GM12872 (cell line): ENCODE results near the gene BMERB1.

ENCODE experiments used
- TF ChIP-seq, protein P1 (sequence below): IDR thresholded peaks from 3 replicates; pipeline ENCODE4 v1.5.1; 2011; ENCODE audit warnings: low read depth, mild to moderate bottlenecking, low read length, moderate library complexity; ENCODE audit not compliant: insufficient read depth

Gene BMERB1

DNA sequence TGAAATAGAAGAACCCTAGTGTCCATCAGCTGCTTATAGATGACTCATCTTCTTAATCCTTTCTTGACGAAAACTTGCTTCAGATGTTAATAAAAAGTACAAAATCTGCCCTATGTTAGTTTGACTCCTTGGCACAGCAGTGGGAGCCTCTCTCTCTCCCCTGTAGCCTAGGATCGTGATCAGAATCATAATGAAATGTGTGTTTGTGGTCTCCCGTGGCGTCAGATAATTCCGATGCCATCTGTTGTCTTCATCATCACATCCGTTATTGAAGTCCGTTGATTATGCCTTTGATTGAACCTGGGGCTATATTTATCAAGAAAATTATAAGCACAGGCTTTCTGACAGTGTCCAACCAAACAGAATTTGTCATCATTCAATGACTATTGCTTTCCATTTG, 102.5 kb downstream of the BMERB1 start:
- TF ChIP-seq, protein P1, sequence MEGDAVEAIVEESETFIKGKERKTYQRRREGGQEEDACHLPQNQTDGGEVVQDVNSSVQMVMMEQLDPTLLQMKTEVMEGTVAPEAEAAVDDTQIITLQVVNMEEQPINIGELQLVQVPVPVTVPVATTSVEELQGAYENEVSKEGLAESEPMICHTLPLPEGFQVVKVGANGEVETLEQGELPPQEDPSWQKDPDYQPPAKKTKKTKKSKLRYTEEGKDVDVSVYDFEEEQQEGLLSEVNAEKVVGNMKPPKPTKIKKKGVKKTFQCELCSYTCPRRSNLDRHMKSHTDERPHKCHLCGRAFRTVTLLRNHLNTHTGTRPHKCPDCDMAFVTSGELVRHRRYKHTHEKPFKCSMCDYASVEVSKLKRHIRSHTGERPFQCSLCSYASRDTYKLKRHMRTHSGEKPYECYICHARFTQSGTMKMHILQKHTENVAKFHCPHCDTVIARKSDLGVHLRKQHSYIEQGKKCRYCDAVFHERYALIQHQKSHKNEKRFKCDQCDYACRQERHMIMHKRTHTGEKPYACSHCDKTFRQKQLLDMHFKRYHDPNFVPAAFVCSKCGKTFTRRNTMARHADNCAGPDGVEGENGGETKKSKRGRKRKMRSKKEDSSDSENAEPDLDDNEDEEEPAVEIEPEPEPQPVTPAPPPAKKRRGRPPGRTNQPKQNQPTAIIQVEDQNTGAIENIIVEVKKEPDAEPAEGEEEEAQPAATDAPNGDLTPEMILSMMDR, result no peak

DNA sequence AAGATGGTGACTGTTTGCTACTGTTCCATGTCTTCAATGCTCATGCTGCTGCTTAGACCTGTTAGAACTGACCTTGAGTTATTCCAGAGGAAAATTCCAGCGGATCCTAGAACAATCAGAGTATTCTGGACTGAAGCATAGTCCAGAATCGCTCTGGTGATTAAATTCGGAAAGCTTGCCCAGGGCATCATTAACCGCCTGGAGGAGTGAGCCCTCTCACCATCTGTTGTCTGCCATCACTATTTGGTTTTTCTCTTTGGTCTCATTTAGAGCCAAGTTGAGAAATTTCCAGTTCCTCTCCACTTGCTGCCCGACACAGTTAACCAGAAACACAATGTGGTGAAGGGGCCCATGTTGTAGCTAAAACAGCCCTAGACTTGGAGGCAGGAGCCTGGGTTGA, 104.1 kb downstream of the BMERB1 start:
- TF ChIP-seq, protein P1, result no peak

DNA sequence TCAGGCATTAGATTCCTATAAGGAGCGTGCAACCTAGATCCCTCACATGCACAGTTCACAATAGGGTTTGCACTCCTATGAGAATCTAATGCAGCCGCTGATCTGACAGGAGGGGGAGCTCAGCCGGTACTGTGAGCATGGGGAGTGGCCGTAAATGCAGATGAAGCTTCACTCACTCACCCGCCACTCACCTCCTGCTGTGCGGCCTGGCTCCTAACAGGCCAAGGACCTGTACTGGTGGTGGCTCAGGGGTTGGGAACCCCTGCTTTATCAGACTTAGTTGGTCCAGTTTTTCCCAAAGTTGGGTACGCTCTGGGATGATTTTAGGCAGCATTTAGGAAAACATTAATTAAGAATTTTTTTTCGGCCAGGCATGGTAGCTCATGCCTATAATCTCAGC, 104.8 kb downstream of the BMERB1 start:
- TF ChIP-seq, protein P1, result no peak

DNA sequence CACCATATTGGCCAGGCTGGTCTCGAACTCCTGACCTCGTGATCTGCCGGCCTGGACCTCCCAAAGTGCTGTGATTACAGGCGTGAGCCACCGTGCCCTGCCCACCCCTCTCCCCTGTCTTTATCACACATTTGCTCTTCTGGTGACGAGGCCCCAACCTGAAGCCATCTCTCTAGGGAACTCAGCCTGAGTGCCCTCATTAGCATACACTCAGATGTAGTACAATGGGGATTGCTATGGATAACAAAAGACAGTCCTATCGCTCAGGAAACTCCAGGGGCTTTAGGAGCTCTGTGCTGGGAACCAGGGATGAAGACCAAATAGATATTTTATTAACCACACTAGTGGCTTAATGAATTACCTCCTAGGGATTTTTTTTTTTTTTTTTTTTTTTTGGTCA, 107.9 kb downstream of the BMERB1 start:
- TF ChIP-seq, protein P1, result no peak

DNA sequence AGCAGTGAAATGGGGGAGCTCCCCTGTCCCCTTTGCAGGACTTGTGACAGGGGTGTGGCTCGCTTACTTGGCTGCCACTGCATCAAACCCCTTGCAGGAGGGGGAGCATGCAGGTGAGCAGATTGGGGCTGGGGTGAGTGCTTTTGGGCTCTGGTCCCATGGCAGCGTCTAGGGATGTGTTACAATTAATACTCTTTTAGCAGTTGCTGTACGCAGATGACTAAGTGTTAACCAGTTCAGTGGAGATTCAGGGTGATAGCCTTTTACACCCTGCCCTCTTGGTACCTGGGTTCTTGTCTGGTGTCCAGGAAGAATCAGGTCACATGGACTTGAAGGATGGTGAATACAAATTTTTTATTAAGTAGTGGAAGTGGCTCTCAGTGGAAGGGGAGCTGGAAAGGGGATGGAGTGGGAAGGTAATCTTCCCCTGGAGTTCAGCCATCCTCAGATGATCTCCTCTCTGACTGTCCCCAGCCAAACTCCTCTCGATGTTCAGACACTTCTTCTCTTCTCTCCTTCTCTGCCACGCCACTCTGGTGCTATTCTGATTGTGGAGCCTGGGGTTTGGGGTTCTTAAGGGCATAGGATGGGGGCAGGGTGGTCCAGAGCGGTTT, 108.5 kb downstream of the BMERB1 start:
- TF ChIP-seq, protein P1, result no peak

DNA sequence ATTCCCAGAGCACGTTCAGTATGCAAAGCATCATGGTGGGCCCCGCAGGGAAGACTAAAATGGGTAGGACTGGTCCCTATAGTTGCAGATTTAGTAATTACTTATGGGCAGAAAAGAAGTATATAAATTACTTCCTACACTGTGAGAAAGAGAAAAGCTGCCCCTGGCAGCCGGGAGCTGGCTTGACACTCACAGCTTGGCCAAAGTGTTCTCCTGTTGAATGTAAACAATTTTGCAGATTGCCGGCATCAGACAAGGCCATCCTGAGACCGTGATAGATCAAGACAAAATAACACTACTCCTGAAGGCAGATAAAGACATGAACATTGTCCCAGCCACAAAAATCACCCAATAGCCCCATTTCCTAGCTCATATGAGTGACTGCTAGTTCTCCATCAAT, 110.0 kb downstream of the BMERB1 start:
- TF ChIP-seq, protein P1, result no peak

DNA sequence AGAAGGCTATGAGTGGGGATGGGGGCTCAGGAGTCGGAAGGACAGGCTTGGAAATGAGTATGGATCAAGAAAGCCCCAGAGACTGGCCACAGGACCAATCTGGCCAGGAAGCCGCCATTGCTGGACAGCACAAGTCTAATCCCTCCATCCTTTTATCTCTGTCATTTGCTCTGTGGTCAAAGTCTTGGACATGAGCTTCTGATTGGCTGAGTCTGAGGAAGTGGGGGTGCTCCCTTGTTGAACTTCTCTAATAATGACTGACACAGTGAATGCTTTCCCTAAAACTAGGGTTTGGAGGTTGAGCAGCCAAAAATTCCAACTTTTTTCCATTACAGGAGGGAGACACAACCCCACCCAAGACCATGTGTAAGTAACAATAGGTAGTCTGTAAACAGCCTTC, 111.2 kb downstream of the BMERB1 start:
- TF ChIP-seq, protein P1, result no peak
